Nephron progenitor cell (in vitro differentiated cells): ENCODE results near the gene LONP2.

Source experiments
- DNase-seq: peaks from one replicate; pipeline ENCODE4 v3.0.0; 2021
- H3K27ac Mint-ChIP-seq: 2 replicates; pipeline ENCODE4 v1.8.0; 2021; ENCODE audit warnings: mild to moderate bottlenecking, moderate library complexity, mixed read lengths
- H3K27me3 Mint-ChIP-seq: 2 replicates; pipeline ENCODE4 v1.8.0; 2021; ENCODE audit warnings: mild to moderate bottlenecking, low read depth, mixed read lengths; ENCODE audit not compliant: poor library complexity
- H3K36me3 Mint-ChIP-seq: 2 replicates; pipeline ENCODE4 v1.8.0; 2021; ENCODE audit warnings: low read depth, mixed read lengths
- H3K4me1 Mint-ChIP-seq: 2 replicates; pipeline ENCODE4 v1.8.0; 2021; ENCODE audit warnings: mixed read lengths
- H3K4me3 Mint-ChIP-seq: 2 replicates; pipeline ENCODE4 v1.8.0; 2021; ENCODE audit warnings: mild to moderate bottlenecking, moderate library complexity, mixed read lengths
- H3K9me3 Mint-ChIP-seq: 2 replicates; pipeline ENCODE4 v1.8.0; 2021; ENCODE audit warnings: mild to moderate bottlenecking, moderate library complexity, mixed read lengths
- CTCF ChIP-seq: fragments of 200-600 bp; sonication (generic); IDR thresholded peaks from 2 replicates; pipeline ENCODE4 v1.5.0; 2021; ENCODE audit warnings: antibody characterized with exemption

LONP2 gene

GRCh38 chr16:48329138-48329537, 85.0 kb downstream of the LONP2 start:
- H3K36me3 Mint-ChIP-seq: peaks cover 38% of the 10 kb centered on the region
- H3K9me3 Mint-ChIP-seq: no peaks in the 10 kb centered on the region
- H3K4me3 Mint-ChIP-seq: no peak overlapping the region
- no peaks in the 10 kb centered on the region for H3K27me3 Mint-ChIP-seq
- H3K4me1 Mint-ChIP-seq: peaks cover 12% of the 10 kb centered on the region
- H3K27ac Mint-ChIP-seq: no peak overlapping the region
- no peak for DNase-seq
- TF ChIP-seq CTCF: no peak

- Mint-ChIP-seq H3K4me1 (peaks cover 12% of the 10 kb centered on the region), H3K9me3 (no peaks in the 10 kb centered on the region), H3K27me3 (no peaks in the 10 kb centered on the region), H3K4me3 (no peak overlapping the region), H3K27ac (no peak overlapping the region), H3K36me3 (peaks cover 45% of the 10 kb centered on the region)
- no peak for DNase-seq
- no peak for TF ChIP-seq CTCF
These were observed 86.2 kb downstream of the LONP2 start for GRCh38 chr16:48330189-48330840.

- no peak for TF ChIP-seq CTCF
- Mint-ChIP-seq H3K4me3 (no peak overlapping the region), H3K4me1 (peaks cover 12% of the 10 kb centered on the region), H3K27ac (no peak overlapping the region), H3K27me3 (no peaks in the 10 kb centered on the region), H3K9me3 (no peaks in the 10 kb centered on the region), H3K36me3 (peaks cover 48% of the 10 kb centered on the region)
- DNase-seq: no peak
These were observed 86.7 kb downstream of the LONP2 start for GRCh38 chr16:48330841-48331192.

GRCh38 chr16:48332978-48333377, 88.9 kb downstream of the LONP2 start:
- peaks cover 58% of the 10 kb centered on the region for H3K36me3 Mint-ChIP-seq
- H3K4me3 Mint-ChIP-seq: no peak overlapping the region
- peaks cover 12% of the 10 kb centered on the region for H3K4me1 Mint-ChIP-seq
- no peak for DNase-seq
- H3K27ac Mint-ChIP-seq: no peak overlapping the region
- no peaks in the 10 kb centered on the region for H3K27me3 Mint-ChIP-seq
- TF ChIP-seq CTCF: no peak
- no peaks in the 10 kb centered on the region for H3K9me3 Mint-ChIP-seq

- H3K27ac Mint-ChIP-seq: no peak overlapping the region
- peaks cover 12% of the 10 kb centered on the region for H3K4me1 Mint-ChIP-seq
- DNase-seq: no peak
- H3K36me3 Mint-ChIP-seq: peaks cover 55% of the 10 kb centered on the region
- no peaks in the 10 kb centered on the region for H3K9me3 Mint-ChIP-seq
- H3K27me3 Mint-ChIP-seq: no peaks in the 10 kb centered on the region
- no peak overlapping the region for H3K4me3 Mint-ChIP-seq
- TF ChIP-seq CTCF: no peak
These were observed 90.2 kb downstream of the LONP2 start for GRCh38 chr16:48334325-48334724.

- peaks cover 58% of the 10 kb centered on the region for H3K36me3 Mint-ChIP-seq
- no peak overlapping the region for H3K27ac Mint-ChIP-seq
- H3K4me1 Mint-ChIP-seq: peaks cover 4% of the 10 kb centered on the region
- no peak for TF ChIP-seq CTCF
- H3K27me3 Mint-ChIP-seq: no peaks in the 10 kb centered on the region
- H3K4me3 Mint-ChIP-seq: no peak overlapping the region
- no peaks in the 10 kb centered on the region for H3K9me3 Mint-ChIP-seq
- no peak for DNase-seq
These were observed 91.9 kb downstream of the LONP2 start for GRCh38 chr16:48335961-48336360.
